GM12878 (cell line): Measurements from ENCODE around the gene IL36G. TPM values are rescaled to one million over a fixed set of nuclear protein-coding genes. Genes with fewer than 3 reads are reported as not detected.

Experiments used
- ATAC-seq: fragments of 200-7000 bp; cut with Tn5 transposase; 3 replicates; pipeline ENCODE4 v1.9.1; 2020; ENCODE audit warnings: mild to moderate bottlenecking, moderate library complexity
- BruUV-seq: library from RNA; stranded (reverse); fragments of 400-500 nt; replicated peaks from 2 replicates; lab custom pipeline; 2021; lab: Mats Ljungman, UMichigan
- CTCF ChIA-PET: fragments of 300-600 bp; sonication (Branson Sonifier 250); formaldehyde crosslinking; extraction: SDS; loops from one replicate; lab custom pipeline; 2021; ENCODE audit warnings: inconsistent platforms; lab: Yijun Ruan, JAX
- POLR2A ChIA-PET: fragments of 350-600 bp; formaldehyde crosslinking; extraction: SDS; loops from one replicate; lab custom pipeline; 2021; ENCODE audit warnings: inconsistent platforms; lab: Charles Lee
- RAD21 ChIA-PET: fragments of 300-600 bp; sonication (Branson Sonifier 250); formaldehyde crosslinking; loops from one replicate; lab custom pipeline; 2023; ENCODE audit warnings: antibody characterized with exemption; ENCODE audit not compliant: unreplicated experiment; lab: Charles Lee
- SMC1A ChIA-PET: fragments of 300-600 bp; sonication (Branson Sonifier 250); formaldehyde crosslinking; loops from one replicate; lab custom pipeline; 2023; ENCODE audit not compliant: unreplicated experiment, uncharacterized antibody; lab: Charles Lee
- DNase-seq: peaks from one replicate; pipeline ENCODE4 v3.0.0-alpha.2; 2011; ENCODE audit warnings: low read depth, low spot score
- FAIRE-seq: peaks from 3 replicates; lab custom pipeline; 2011; peaks lifted over from hg19 to GRCh38; lab: Jason Lieb, UNC
- H2AFZ ChIP-seq: 2 replicates; pipeline ENCODE4 v1.6.0; 2011; ENCODE audit warnings: low read depth, low read length, control low read depth; ENCODE audit not compliant: control insufficient read depth
- H3K27ac ChIP-seq: 2 replicates; pipeline ENCODE4 v1.5.1; 2011; ENCODE audit warnings: control low read depth; ENCODE audit not compliant: control insufficient read depth, insufficient read depth
- H3K27me3 ChIP-seq, 2 experiments: replicated peaks in 1 of 2; 2 replicates each; pipeline versions ENCODE4 v1.6.0 to v1.6.1; 2011; ENCODE audit warnings: low read length in 1 of 2; ENCODE audit not compliant: control insufficient read depth in 2 of 2, insufficient read depth in 2 of 2
- H3K36me3 ChIP-seq, 2 experiments: 2 replicates each; pipeline ENCODE4 v1.5.1; 2011; ENCODE audit warnings: low read length in 1 of 2; ENCODE audit not compliant: control insufficient read depth in 2 of 2, insufficient read depth in 2 of 2
- H3K4me1 ChIP-seq: 2 replicates; pipeline ENCODE4 v1.6.1; 2011; ENCODE audit warnings: mild to moderate bottlenecking, low read length, moderate library complexity, mixed read lengths; ENCODE audit not compliant: control insufficient read depth, insufficient read depth
- H3K4me2 ChIP-seq: 2 replicates; pipeline ENCODE4 v1.6.0; 2011; ENCODE audit warnings: control low read depth; ENCODE audit not compliant: control insufficient read depth, insufficient read depth
- H3K4me3 ChIP-seq: fragments of 200-600 bp; sonication (generic); 2 replicates; pipeline ENCODE4 v1.5.1; 2016
- H3K79me2 ChIP-seq: 2 replicates; pipeline ENCODE4 v1.6.0; 2011; ENCODE audit warnings: low read length; ENCODE audit not compliant: control insufficient read depth, insufficient read depth
- H3K9ac ChIP-seq: 2 replicates; pipeline ENCODE4 v1.8.0; 2011; ENCODE audit warnings: low read length, control low read depth, mixed read lengths; ENCODE audit not compliant: control insufficient read depth, insufficient read depth
- H3K9me3 ChIP-seq: replicated peaks from 3 replicates; pipeline ENCODE4 v1.5.1; 2011; ENCODE audit warnings: mild to moderate bottlenecking, low read length; ENCODE audit not compliant: control insufficient read depth, insufficient read depth
- H4K20me1 ChIP-seq: 2 replicates; pipeline ENCODE4 v1.6.0; 2011; ENCODE audit not compliant: control insufficient read depth, insufficient read depth
- ETV6 ChIP-seq, 2 experiments: fragments of 450-650 bp in 1 of 2; IDR thresholded peaks in 1 of 2; conservative IDR thresholded peaks in 1 of 2; 2 replicates each; pipeline ENCODE4 v1.6.1; 2014; ENCODE audit warnings: antibody characterized with exemption in 1 of 2, borderline replicate concordance in 1 of 2, low read depth in 1 of 2, mild to moderate bottlenecking in 1 of 2, moderate library complexity in 1 of 2
- GATAD2B ChIP-seq: fragments of 450-650 bp; conservative IDR thresholded peaks from 2 replicates; pipeline ENCODE4 v1.6.1; 2017; ENCODE audit warnings: low read depth, mild to moderate bottlenecking, moderate library complexity
- HSF1 ChIP-seq: fragments of 150-350 bp; IDR thresholded peaks from 2 replicates; pipeline ENCODE4 v1.6.1; 2014; ENCODE audit warnings: mild to moderate bottlenecking, low read depth, low read length
- IKZF2 ChIP-seq, 2 experiments: fragments of 450-650 bp; IDR thresholded peaks; 2 replicates each; pipeline ENCODE4 v1.6.1; 2017; ENCODE audit warnings: mild to moderate bottlenecking in 2 of 2, moderate library complexity in 2 of 2
- PBX3 ChIP-seq: IDR thresholded peaks from 2 replicates; pipeline ENCODE4 v1.6.1; 2011; ENCODE audit warnings: mild to moderate bottlenecking, low read depth, low read length, moderate library complexity; ENCODE audit not compliant: insufficient replicate concordance
- SMC3 ChIP-seq: IDR thresholded peaks from 2 replicates; pipeline ENCODE4 v1.6.1; 2011; ENCODE audit warnings: low read length, improper control_type of control experiment, borderline replicate concordance
- TCF3 ChIP-seq: IDR thresholded peaks from 2 replicates; pipeline ENCODE4 v1.6.1; 2012; ENCODE audit warnings: low read depth, mild to moderate bottlenecking, low read length, borderline replicate concordance; ENCODE audit not compliant: insufficient read depth
- WRNIP1 ChIP-seq: IDR thresholded peaks from 2 replicates; pipeline ENCODE4 v1.6.1; 2011; ENCODE audit warnings: low read depth, low read length, improper control_type of control experiment, borderline replicate concordance
- ZBED1 ChIP-seq: IDR thresholded peaks from 2 replicates; pipeline ENCODE4 v1.6.1; 2016; ENCODE audit warnings: borderline replicate concordance
- ZBTB11 ChIP-seq: fragments of 450-650 bp; formaldehyde crosslinking; IDR thresholded peaks from 2 replicates; pipeline ENCODE4 v1.5.0; 2022; ENCODE audit warnings: mild to moderate bottlenecking, missing genetic modification characterization
- WGBS: methylation state at CpG from one replicate; pipeline ENCODE4 v1.1.6; 2016; ENCODE audit warnings: low lambda C conversion rate; ENCODE audit not compliant: insufficient replicate concordance, insufficient coverage; ENCODE audit errors: missing lambda C conversion rate; 5-methylcytosine and 5-hydroxymethylcytosine counted together
- in situ Hi-C: fragments of 300-500 bp; cut with MboI; formaldehyde crosslinking; loops from 9 replicates; pipeline ENCODE4 v1.14.3; 2018; ENCODE audit warnings: mixed read lengths
- intact Hi-C: fragments of 100-400 bp; cut with micrococcal nuclease; formaldehyde crosslinking; loops from one replicate; pipeline ENCODE4 v1.14.2; 2022; ENCODE audit not compliant: unreplicated experiment
- polyA plus RNA-seq, 11 experiments: library from polyadenylated mRNA; depleted of rRNA in 4 of 11; unstranded in 6 of 11; stranded (reverse) in 5 of 11; fragments of >200 nt; fragmentation: Nextera tagmentation in 4 of 11; fragmentation: Illumina TruSeq in 1 of 11; extraction: Ambion mirVana in 4 of 11; extraction: Trizol in 1 of 11; gene quantifications; 1 replicate in 1 of 11; 2 replicates in 10 of 11; pipeline versions ENCODE4 v1.2.1 to v1.2.3, GENCODE V29; 2011 to 2016; ENCODE audit warnings: inconsistent platforms in 2 of 11, missing spikeins in 2 of 11, low read depth in 1 of 11
- total RNA-seq, 4 experiments: library from RNA; depleted of rRNA in 3 of 4; stranded (reverse); fragments of >200 nt in 3 of 4; fragmentation: Illumina TruSeq in 1 of 4; extraction: Trizol in 1 of 4; gene quantifications; 2 replicates each; pipeline versions ENCODE4 v1.2.1 to v1.2.3, GENCODE V29; 2013 to 2021

IL36G gene
- total and polyA plus RNA-seq, 10 of the 15 experiments (the other 5 are each of a cell fraction or from before 2014, with no cell fraction given): 0.10 TPM; not detected in 9

DNA sequence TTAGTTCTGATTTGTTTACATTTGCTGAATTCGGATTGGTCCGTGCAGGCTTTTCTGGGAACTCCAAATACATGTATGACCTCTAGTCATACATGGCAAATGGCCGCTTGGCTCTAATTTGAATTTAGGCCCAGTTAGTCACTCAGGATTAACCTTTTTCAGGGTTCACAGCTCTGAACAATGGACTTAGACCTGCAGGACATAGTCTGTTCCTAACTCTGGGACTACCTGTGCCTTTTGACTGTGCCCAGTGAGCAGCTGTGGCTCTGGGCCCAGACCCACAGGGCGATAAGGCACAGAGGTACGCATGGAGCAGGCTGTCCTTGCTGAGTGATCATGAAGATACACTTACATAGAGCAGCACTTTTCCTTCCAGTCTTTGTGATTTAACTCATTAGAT lies 38.4 kb upstream of the IL36G start (continued):
- TF ChIP-seq ZBTB11 (no peak), ETV6 (conservative IDR thresholded peaks at IDR 0.05 in 1 of 2, IDR thresholded peaks at IDR 0.05 in 1 of 2; ENCODE audit: borderline replicate concordance in 1 of 2, low read depth in 1 of 2) (no peak), TCF3 (no peak), ZBED1 (no peak)
- TF ChIP-seq, all 136 proteins: peak for 0

- Histone ChIP-seq H3K27me3 (0 out of 4 replicates have a peak, but pooled peaks cover 0 to 3% of the 10 kb centered on the region in 2 experiments), H3K9me3 (no peaks in the 10 kb centered on the region; the same call in 2 of the 3 replicates), H4K20me1 (no peaks in the 10 kb centered on the region), H3K4me3 (no peak overlapping the region), H3K36me3 (no peaks in the 10 kb centered on the region), H3K4me1 (no peaks in the 10 kb centered on the region), H3K27ac (no peak overlapping the region), H3K4me2 (no peak overlapping the region), H3K79me2 (no peaks in the 10 kb centered on the region), H2AFZ (no peak overlapping the region), H3K9ac (no peak overlapping the region)
- no peak for TF ChIP-seq PBX3
- no peak for TF ChIP-seq WRNIP1
- TF ChIP-seq IKZF2 (IDR thresholded peaks at IDR 0.05): no peak
- no peak for TF ChIP-seq SMC3
- no peak for TF ChIP-seq GATAD2B
- TF ChIP-seq HSF1: no peak
- in situ Hi-C loops: no loop called here
- FAIRE-seq (no peak), ATAC-seq (no peak), DNase-seq (no peak)
- intact Hi-C loops: loop anchor here (1.0 to 2.0 kb wide), 3 partner anchors 56 to 341 kb away; no protein-coding TSS in a partner anchor
- SMC1A ChIA-PET: interaction anchor here (0.6 to 4.8 kb wide), 50 partner anchors 9 to 999 kb away, joined by 3 to 109 read pairs (median 4); no protein-coding TSS in a partner anchor
- POLR2A ChIA-PET: interaction anchor here (0.6 to 0.7 kb wide), 2 partner anchors 163 to 222 kb away, joined by 5 to 6 read pairs; no protein-coding TSS in a partner anchor
- RAD21 ChIA-PET: interaction anchor here (0.6 to 4.8 kb wide), 45 partner anchors 9 to 343 kb away, joined by 3 to 227 read pairs (median 6); partner anchors contain the start of gene IL1A
- no TSS peak for BruUV-seq
- CTCF ChIA-PET: interaction anchor here (0.8 to 7.1 kb wide), 55 partner anchors 9 to 358 kb away, joined by 3 to 390 read pairs (median 5); partner anchors contain the start of genes IL1B and IL37
- WGBS: 43% methylated on average over 3 of the region's 3 CpGs
Measured at GRCh38 chr2:112940859-112941625, 36.8 kb upstream of the IL36G start.
